ENCODE results near the gene CCL19. TPM values are rescaled to one million over a fixed set of nuclear protein-coding genes. Genes with fewer than 3 reads are reported as not detected.

The CCL19 gene
- total and polyA plus RNA-seq, 2 experiments from 2014 or later: not detected

DNA sequence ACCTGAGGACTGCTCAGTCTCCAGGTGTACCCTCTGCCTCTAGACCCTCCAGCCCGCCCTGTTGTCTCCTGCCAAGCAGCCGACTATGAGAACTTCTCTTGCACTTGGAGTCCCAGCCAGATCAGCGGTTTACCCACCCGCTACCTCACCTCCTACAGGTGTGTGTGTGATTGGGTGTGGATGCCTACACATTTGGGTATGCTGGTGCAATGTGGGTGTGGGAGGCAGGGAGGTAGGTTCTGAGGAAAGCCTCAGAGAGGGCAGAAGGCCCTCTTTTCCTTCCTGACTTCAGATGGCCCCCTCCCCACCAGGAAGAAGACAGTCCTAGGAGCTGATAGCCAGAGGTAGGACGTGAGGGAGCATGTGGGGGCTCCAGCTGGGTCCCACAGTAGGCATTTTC, 34.1 kb downstream of the CCL19 start (continued):
- TF ChIP-seq, protein P1, sequence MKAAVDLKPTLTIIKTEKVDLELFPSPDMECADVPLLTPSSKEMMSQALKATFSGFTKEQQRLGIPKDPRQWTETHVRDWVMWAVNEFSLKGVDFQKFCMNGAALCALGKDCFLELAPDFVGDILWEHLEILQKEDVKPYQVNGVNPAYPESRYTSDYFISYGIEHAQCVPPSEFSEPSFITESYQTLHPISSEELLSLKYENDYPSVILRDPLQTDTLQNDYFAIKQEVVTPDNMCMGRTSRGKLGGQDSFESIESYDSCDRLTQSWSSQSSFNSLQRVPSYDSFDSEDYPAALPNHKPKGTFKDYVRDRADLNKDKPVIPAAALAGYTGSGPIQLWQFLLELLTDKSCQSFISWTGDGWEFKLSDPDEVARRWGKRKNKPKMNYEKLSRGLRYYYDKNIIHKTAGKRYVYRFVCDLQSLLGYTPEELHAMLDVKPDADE (IDR thresholded peaks at IDR 0.05): no peak

DNA sequence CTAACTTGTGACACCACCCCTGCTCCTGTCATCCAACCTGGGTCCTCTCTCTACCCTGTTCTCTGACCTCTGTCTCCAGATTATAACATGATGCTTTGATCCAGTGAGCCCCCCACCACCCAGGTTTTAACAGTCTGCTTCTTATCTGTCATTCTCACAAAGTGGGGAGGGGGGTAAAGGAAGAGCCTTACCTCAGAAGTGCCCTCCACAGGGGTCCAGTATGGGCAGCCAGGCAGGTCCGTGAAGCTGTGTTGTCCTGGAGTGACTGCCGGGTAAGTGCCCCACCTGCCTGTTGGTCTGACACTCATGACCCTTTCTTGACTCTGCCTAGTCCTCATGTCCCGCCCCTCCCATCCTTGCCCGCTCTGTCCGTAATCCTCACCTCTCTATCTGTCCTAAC, 35.7 kb downstream of the CCL19 start:
- no peak for ATAC-seq
- Histone ChIP-seq H3K36me3 (ENCODE audit: insufficient read depth) (no peaks in the 10 kb centered on the region), H3K4me3 (no peak overlapping the region), H2AFZ (no peak overlapping the region), H3F3A (replicated peaks; ENCODE audit: low read depth) (0 out of 2 replicates have a peak, but pooled peaks cover 4% of the 10 kb centered on the region), H4K20me1 (replicated peaks; ENCODE audit: insufficient read depth) (no peaks in the 10 kb centered on the region; the same call in 1 of the 2 replicates), H3K4me2 (no peak overlapping the region), H3K27ac (ENCODE audit: low read depth) (no peak overlapping the region), H3K9me2 (ENCODE audit: insufficient read depth) (no peaks in the 10 kb centered on the region), H3K4me1 (ENCODE audit: insufficient read depth) (peaks cover 16% of the 10 kb centered on the region), H3K79me2 (replicated peaks; ENCODE audit: insufficient read depth) (no peaks in the 10 kb centered on the region), H3K27me3 (ENCODE audit: insufficient read depth) (no peaks in the 10 kb centered on the region)
- no peak overlapping the region for H3K4me3 Mint-ChIP-seq
- H3K9me3 Mint-ChIP-seq: no peaks in the 10 kb centered on the region; the same call in 2 of the 3 replicates
- H3K4me1 Mint-ChIP-seq: peaks cover 34% of the 10 kb centered on the region
- no peak for DNase-seq (ENCODE audit: low spot score)
- no peak overlapping the region for H3K27ac Mint-ChIP-seq
- TF ChIP-seq CREB1 (CRISPR knock-in tag; IDR thresholded peaks at IDR 0.05; ENCODE audit: low read depth) (no peak), ZNF331 (CRISPR knock-in tag; IDR thresholded peaks at IDR 0.05; ENCODE audit: low read depth) (no peak)
- H3K36me3 Mint-ChIP-seq (ENCODE audit: low read depth): no peaks in the 10 kb centered on the region; the same call in 2 of the 3 replicates
- H3K27me3 Mint-ChIP-seq (ENCODE audit: insufficient read depth, low read depth, poor library complexity): peaks cover 22% of the 10 kb centered on the region

DNA sequence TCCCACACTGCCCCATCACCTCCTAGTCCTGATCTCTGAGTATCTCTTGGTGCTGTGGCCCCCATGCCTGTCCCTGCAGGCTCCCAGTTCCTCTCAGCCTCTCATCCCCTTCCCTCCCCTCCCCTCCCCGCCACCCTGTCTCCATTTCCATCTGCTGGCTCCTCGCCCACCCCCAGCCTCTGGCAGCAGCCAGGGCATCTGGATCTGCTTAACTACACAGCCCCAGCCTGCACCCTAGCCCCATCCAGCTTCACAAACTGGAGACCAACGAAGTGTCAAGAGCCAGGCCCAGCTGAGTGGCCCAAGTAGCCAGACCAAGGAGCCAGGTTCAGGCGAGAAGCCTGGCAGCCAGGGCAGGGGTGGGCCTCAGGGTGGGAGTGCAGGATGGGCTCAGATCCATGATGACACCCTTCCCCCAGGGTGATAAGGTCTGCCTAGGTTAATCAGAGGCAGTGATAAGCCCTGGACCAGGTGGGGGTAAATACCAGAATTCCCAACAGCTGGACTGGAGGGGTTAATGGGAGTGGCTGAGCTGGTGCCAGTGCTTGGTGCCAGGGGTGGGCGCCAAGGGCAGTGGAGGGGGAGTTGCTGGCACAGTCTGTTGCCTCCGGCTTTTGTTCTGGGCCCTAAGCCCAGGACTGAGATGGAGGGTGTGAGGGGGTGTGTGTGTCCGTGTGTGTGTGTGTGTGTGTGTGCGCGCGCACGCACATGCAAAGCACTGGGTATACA, 36.6 kb downstream of the CCL19 start:
- H2AFZ ChIP-seq: no peak overlapping the region
- Mint-ChIP-seq H3K9me3 (no peaks in the 10 kb centered on the region; the same call in 2 of the 3 replicates), H3K27me3 (ENCODE audit: insufficient read depth, low read depth, poor library complexity) (peaks cover 24% of the 10 kb centered on the region), H3K4me1 (peaks cover 34% of the 10 kb centered on the region), H3K36me3 (ENCODE audit: low read depth) (peaks cover 5% of the 10 kb centered on the region), H3K27ac (no peak overlapping the region), H3K4me3 (no peak overlapping the region; the same call in 2 of the 3 replicates)
- no peaks in the 10 kb centered on the region for H3K27me3 ChIP-seq (ENCODE audit: insufficient read depth)
- no peak overlapping the region for H3K27ac ChIP-seq (ENCODE audit: low read depth)
- peaks cover 16% of the 10 kb centered on the region for H3K4me1 ChIP-seq (ENCODE audit: insufficient read depth)
- DNase-seq (ENCODE audit: low spot score) (no peak), ATAC-seq (no peak)
- no peaks in the 10 kb centered on the region for H3K9me2 ChIP-seq (ENCODE audit: insufficient read depth)
- no peaks in the 10 kb centered on the region for H3K79me2 ChIP-seq (replicated peaks; ENCODE audit: insufficient read depth)
- H4K20me1 ChIP-seq (replicated peaks; ENCODE audit: insufficient read depth): no peaks in the 10 kb centered on the region; the same call in 1 of the 2 replicates
- H3K4me3 ChIP-seq: no peak overlapping the region
- 0 out of 2 replicates have a peak, but pooled peaks cover 4% of the 10 kb centered on the region for H3F3A ChIP-seq (replicated peaks; ENCODE audit: low read depth)
- H3K36me3 ChIP-seq (ENCODE audit: insufficient read depth): peaks cover 3% of the 10 kb centered on the region; the same call in 1 of the 2 replicates
- H3K4me2 ChIP-seq: no peak overlapping the region
- TF ChIP-seq, protein P2, sequence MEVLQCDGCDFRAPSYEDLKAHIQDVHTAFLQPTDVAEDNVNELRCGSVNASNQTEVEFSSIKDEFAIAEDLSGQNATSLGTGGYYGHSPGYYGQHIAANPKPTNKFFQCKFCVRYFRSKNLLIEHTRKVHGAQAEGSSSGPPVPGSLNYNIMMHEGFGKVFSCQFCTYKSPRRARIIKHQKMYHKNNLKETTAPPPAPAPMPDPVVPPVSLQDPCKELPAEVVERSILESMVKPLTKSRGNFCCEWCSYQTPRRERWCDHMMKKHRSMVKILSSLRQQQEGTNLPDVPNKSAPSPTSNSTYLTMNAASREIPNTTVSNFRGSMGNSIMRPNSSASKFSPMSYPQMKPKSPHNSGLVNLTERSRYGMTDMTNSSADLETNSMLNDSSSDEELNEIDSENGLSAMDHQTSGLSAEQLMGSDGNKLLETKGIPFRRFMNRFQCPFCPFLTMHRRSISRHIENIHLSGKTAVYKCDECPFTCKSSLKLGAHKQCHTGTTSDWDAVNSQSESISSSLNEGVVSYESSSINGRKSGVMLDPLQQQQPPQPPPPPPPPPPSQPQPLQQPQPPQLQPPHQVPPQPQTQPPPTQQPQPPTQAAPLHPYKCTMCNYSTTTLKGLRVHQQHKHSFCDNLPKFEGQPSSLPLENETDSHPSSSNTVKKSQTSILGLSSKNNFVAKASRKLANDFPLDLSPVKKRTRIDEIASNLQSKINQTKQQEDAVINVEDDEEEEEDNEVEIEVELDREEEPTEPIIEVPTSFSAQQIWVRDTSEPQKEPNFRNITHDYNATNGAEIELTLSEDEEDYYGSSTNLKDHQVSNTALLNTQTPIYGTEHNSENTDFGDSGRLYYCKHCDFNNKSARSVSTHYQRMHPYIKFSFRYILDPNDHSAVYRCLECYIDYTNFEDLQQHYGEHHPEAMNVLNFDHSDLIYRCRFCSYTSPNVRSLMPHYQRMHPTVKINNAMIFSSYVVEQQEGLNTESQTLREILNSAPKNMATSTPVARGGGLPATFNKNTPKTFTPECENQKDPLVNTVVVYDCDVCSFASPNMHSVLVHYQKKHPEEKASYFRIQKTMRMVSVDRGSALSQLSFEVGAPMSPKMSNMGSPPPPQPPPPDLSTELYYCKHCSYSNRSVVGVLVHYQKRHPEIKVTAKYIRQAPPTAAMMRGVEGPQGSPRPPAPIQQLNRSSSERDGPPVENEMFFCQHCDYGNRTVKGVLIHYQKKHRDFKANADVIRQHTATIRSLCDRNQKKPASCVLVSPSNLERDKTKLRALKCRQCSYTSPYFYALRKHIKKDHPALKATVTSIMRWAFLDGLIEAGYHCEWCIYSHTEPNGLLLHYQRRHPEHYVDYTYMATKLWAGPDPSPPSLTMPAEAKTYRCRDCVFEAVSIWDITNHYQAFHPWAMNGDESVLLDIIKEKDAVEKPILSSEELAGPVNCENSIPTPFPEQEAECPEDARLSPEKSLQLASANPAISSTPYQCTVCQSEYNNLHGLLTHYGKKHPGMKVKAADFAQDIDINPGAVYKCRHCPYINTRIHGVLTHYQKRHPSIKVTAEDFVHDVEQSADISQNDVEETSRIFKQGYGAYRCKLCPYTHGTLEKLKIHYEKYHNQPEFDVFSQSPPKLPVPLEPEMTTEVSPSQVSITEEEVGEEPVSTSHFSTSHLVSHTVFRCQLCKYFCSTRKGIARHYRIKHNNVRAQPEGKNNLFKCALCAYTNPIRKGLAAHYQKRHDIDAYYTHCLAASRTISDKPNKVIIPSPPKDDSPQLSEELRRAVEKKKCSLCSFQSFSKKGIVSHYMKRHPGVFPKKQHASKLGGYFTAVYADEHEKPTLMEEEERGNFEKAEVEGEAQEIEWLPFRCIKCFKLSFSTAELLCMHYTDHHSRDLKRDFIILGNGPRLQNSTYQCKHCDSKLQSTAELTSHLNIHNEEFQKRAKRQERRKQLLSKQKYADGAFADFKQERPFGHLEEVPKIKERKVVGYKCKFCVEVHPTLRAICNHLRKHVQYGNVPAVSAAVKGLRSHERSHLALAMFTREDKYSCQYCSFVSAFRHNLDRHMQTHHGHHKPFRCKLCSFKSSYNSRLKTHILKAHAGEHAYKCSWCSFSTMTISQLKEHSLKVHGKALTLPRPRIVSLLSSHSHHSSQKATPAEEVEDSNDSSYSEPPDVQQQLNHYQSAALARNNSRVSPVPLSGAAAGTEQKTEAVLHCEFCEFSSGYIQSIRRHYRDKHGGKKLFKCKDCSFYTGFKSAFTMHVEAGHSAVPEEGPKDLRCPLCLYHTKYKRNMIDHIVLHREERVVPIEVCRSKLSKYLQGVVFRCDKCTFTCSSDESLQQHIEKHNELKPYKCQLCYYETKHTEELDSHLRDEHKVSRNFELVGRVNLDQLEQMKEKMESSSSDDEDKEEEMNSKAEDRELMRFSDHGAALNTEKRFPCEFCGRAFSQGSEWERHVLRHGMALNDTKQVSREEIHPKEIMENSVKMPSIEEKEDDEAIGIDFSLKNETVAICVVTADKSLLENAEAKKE (CRISPR knock-in tag; IDR thresholded peaks at IDR 0.05): no peak
- TF ChIP-seq, protein P1 (IDR thresholded peaks at IDR 0.05): no peak
- TF ChIP-seq EZH2phosphoT487 (IDR thresholded peaks at IDR 0.05; ENCODE audit: unreplicated experiment) (no peak), JUNB (IDR thresholded peaks at IDR 0.05; ENCODE audit: unreplicated experiment) (no peak), CREB1 (CRISPR knock-in tag; IDR thresholded peaks at IDR 0.05; ENCODE audit: low read depth) (no peak), STAT1 (IDR thresholded peaks at IDR 0.05; ENCODE audit: unreplicated experiment) (no peak), NANOG (IDR thresholded peaks at IDR 0.05; ENCODE audit: borderline replicate concordance) (no peak), EZH2 (IDR thresholded peaks at IDR 0.05; ENCODE audit: low read depth, unreplicated experiment) (no peak), ZNF331 (CRISPR knock-in tag; IDR thresholded peaks at IDR 0.05; ENCODE audit: low read depth) (no peak), ZNF114 (CRISPR knock-in tag; IDR thresholded peaks at IDR 0.05) (no peak)

Data from GM23338 (cell line).